SW480 (cell line): ENCODE data around the gene GRM6.
A peak's percentile ranks its signal among the peaks of the same experiment; 100 is the strongest.

Experiments used
- DNase-seq: peaks from one replicate; pipeline ENCODE4 v3.0.0-alpha.2; 2016; ENCODE audit warnings: low spot score

Gene GRM6

GRCh38 chr5:178994580-178995340 lies at the start of gene GRM6:
GRM6 (minus strand) TSS chr5:178995320; CDS start chr5:178994944, 376 bp downstream.
- no peak for DNase-seq

- no peak for DNase-seq
Observed at GRCh38 chr5:179044765-179045164, 49.6 kb upstream of the GRM6 start.

GRCh38 chr5:179033004-179033580 lies 38.0 kb upstream of the GRM6 start:
- DNase-seq, result no peak

GRCh38 chr5:179023528-179024189 lies 28.5 kb upstream of the GRM6 start, which contains the start of gene ZNF879:
ZNF879 (plus strand) TSS chr5:179023804; CDS start chr5:179025005, 1,201 bp downstream.
- peak; percentile 88 for DNase-seq

- DNase-seq, result no peak
Observed at GRCh38 chr5:179008667-179009066, 13.5 kb upstream of the GRM6 start.

- no peak for DNase-seq
Observed at GRCh38 chr5:179006564-179006963, 11.4 kb upstream of the GRM6 start.

GRCh38 chr5:178998441-178998840 lies 3.3 kb upstream of the GRM6 start:
- no peak for DNase-seq

GRCh38 chr5:178997191-178997590 lies 2.1 kb upstream of the GRM6 start:
- no peak for DNase-seq

- DNase-seq, result no peak
Observed at GRCh38 chr5:178996156-178996555, 1.0 kb upstream of the GRM6 start.

- DNase-seq, result no peak
Observed at GRCh38 chr5:178995341-178995690, 196 bp upstream of the GRM6 start.

- DNase-seq, result no peak
Observed at GRCh38 chr5:178993955-178994579, 1.1 kb downstream of the GRM6 start.

- no peak for DNase-seq
Observed at GRCh38 chr5:178993236-178993765, 1.8 kb downstream of the GRM6 start.

- no peak for DNase-seq
Observed at GRCh38 chr5:178992291-178992895, 2.7 kb downstream of the GRM6 start.

GRCh38 chr5:178991190-178992145 lies 3.7 kb downstream of the GRM6 start:
- DNase-seq, result no peak

- no peak for DNase-seq
Observed at GRCh38 chr5:178990491-178990890, 4.6 kb downstream of the GRM6 start.

- no peak for DNase-seq
Observed at GRCh38 chr5:178989311-178989710, 5.8 kb downstream of the GRM6 start.

GRCh38 chr5:178988436-178989220 lies 6.5 kb downstream of the GRM6 start:
- DNase-seq, result no peak

- no peak for DNase-seq
Observed at GRCh38 chr5:178986326-178986960, 8.7 kb downstream of the GRM6 start.
